ENCODE results near the gene KRTAP20-1.

KRTAP20-1 gene

GRCh38 chr21:30590297-30590696 is 25.9 kb upstream of the KRTAP20-1 start, which contains the start of gene KRTAP22-2:
KRTAP22-2 (minus strand) TSS chr21:30590397.
- DNase-seq = no peak
- H3K9me3 Mint-ChIP-seq = no peaks in the 10 kb centered on the region
- no peak within 1 kb of the TSS for H3K4me3 Mint-ChIP-seq
- no peaks in the 10 kb centered on the region for H3K36me3 Mint-ChIP-seq (ENCODE audit: low read depth)
- H3K27ac Mint-ChIP-seq = no peak within 1 kb of the TSS
- no peak for TF ChIP-seq CTCF (IDR thresholded peaks at IDR 0.05)
- H3K4me1 Mint-ChIP-seq = no peaks in the 10 kb centered on the region
- H3K27me3 Mint-ChIP-seq (ENCODE audit: low read depth, poor library complexity) = peaks cover 3% of the 10 kb centered on the region

- peaks cover 3% of the 10 kb centered on the region for H3K27me3 Mint-ChIP-seq (ENCODE audit: low read depth, poor library complexity)
- no peaks in the 10 kb centered on the region for H3K9me3 Mint-ChIP-seq
- no peaks in the 10 kb centered on the region for H3K4me1 Mint-ChIP-seq
- H3K36me3 Mint-ChIP-seq (ENCODE audit: low read depth) = no peaks in the 10 kb centered on the region
- H3K4me3 Mint-ChIP-seq = no peak within 1 kb of the TSS
- DNase-seq = no peak
- H3K27ac Mint-ChIP-seq = no peak within 1 kb of the TSS
- no peak for TF ChIP-seq CTCF (IDR thresholded peaks at IDR 0.05)
Measured at GRCh38 chr21:30592140-30592539, 24.1 kb upstream of the KRTAP20-1 start, which contains the start of gene KRTAP6-3. KRTAP6-3 (plus strand) TSS chr21:30592440; CDS start chr21:30592446, 6 bp downstream.

DNA sequence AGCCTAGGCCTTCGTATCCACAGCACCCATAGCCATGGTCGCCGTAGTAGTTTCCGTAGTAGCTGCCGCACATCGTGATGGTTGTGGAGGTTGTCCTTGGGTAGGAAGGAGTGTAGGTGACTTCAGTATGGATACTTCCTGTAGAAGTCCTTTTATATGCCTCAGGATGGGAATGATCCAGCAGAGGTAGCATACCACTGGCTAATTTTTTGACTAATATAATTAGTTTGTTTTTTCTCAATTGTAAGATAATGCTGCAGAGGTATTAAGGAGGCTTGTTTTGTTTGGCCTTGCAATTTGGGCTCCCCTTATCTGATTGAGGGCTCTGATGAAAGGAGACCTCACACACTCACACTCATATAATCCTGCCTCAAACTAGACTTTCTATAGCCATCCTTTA is 17.4 kb upstream of the KRTAP20-1 start, which contains the start of gene KRTAP6-2:
TSS of gene KRTAP6-2 (minus strand) at position 101 of the 400 bp plus-strand sequence. CDS start at position 73, 28 bp downstream.
- no peak for TF ChIP-seq CTCF (IDR thresholded peaks at IDR 0.05)
- H3K9me3 Mint-ChIP-seq = peaks cover 7% of the 10 kb centered on the region
- H3K27me3 Mint-ChIP-seq (ENCODE audit: low read depth, poor library complexity) = peaks cover 3% of the 10 kb centered on the region
- H3K4me1 Mint-ChIP-seq = no peaks in the 10 kb centered on the region
- no peak within 1 kb of the TSS for H3K4me3 Mint-ChIP-seq
- H3K27ac Mint-ChIP-seq = no peak within 1 kb of the TSS
- no peaks in the 10 kb centered on the region for H3K36me3 Mint-ChIP-seq (ENCODE audit: low read depth)
- no peak for DNase-seq

DNA sequence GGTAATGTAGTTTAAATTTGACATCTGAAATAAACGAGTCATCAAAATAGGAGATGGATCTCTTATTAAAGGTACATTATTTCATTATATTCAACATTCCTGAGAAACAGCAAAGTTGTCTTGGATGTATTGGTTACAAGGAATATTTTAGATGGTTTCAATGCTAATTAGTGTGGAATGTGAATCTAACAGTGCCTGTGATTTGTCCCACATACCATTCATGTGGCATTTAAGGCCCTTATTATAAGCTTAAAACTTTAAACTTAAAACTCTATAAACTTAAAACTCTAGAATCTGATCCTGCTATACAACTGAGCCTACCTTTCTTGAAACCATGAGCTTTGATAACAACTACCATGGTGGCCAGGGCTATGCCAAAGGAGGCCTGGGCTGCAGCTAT is 15.4 kb upstream of the KRTAP20-1 start, which contains the start of gene KRTAP22-1:
TSS of gene KRTAP22-1 (plus strand) at position 301 of the 400 bp plus-strand sequence.
- H3K27ac Mint-ChIP-seq = no peak within 1 kb of the TSS
- TF ChIP-seq CTCF (IDR thresholded peaks at IDR 0.05) = no peak
- H3K4me1 Mint-ChIP-seq = no peaks in the 10 kb centered on the region
- peaks cover 11% of the 10 kb centered on the region for H3K9me3 Mint-ChIP-seq
- no peaks in the 10 kb centered on the region for H3K27me3 Mint-ChIP-seq (ENCODE audit: low read depth, poor library complexity)
- H3K36me3 Mint-ChIP-seq (ENCODE audit: low read depth) = no peaks in the 10 kb centered on the region
- H3K4me3 Mint-ChIP-seq = no peak within 1 kb of the TSS
- no peak for DNase-seq

- H3K4me3 Mint-ChIP-seq = no peak overlapping the region
- no peak overlapping the region for H3K27ac Mint-ChIP-seq
- H3K27me3 Mint-ChIP-seq (ENCODE audit: low read depth, poor library complexity) = peaks cover 4% of the 10 kb centered on the region
- no peak for DNase-seq
- H3K4me1 Mint-ChIP-seq = no peaks in the 10 kb centered on the region
- no peaks in the 10 kb centered on the region for H3K36me3 Mint-ChIP-seq (ENCODE audit: low read depth)
- peaks cover 29% of the 10 kb centered on the region for H3K9me3 Mint-ChIP-seq
- TF ChIP-seq CTCF (IDR thresholded peaks at IDR 0.05) = no peak
Measured at GRCh38 chr21:30605968-30606367, 10.3 kb upstream of the KRTAP20-1 start.

GRCh38 chr21:30612132-30612531 is 4.1 kb upstream of the KRTAP20-1 start:
- H3K36me3 Mint-ChIP-seq (ENCODE audit: low read depth) = no peaks in the 10 kb centered on the region

More at GRCh38 chr21:30612132-30612531, 4.1 kb upstream of the KRTAP20-1 start:
- no peaks in the 10 kb centered on the region for H3K4me1 Mint-ChIP-seq
- no peak for DNase-seq
- peaks cover 4% of the 10 kb centered on the region for H3K27me3 Mint-ChIP-seq (ENCODE audit: low read depth, poor library complexity)
- peaks cover 29% of the 10 kb centered on the region for H3K9me3 Mint-ChIP-seq
- H3K27ac Mint-ChIP-seq = no peak overlapping the region
- TF ChIP-seq CTCF (IDR thresholded peaks at IDR 0.05) = no peak
- no peak overlapping the region for H3K4me3 Mint-ChIP-seq
